Measurements from ENCODE around the gene MTMR12. TPM values are rescaled to one million over a fixed set of nuclear protein-coding genes. Genes with fewer than 3 reads are reported as not detected.
A peak's percentile ranks its signal among the peaks of the same experiment; 100 is the strongest.

MTMR12 gene
- total and polyA plus RNA-seq, 2 of the 13 experiments (the other 11 are each of a cell fraction or from before 2014, with no cell fraction given): 23.4 to 36.6 TPM

DNA sequence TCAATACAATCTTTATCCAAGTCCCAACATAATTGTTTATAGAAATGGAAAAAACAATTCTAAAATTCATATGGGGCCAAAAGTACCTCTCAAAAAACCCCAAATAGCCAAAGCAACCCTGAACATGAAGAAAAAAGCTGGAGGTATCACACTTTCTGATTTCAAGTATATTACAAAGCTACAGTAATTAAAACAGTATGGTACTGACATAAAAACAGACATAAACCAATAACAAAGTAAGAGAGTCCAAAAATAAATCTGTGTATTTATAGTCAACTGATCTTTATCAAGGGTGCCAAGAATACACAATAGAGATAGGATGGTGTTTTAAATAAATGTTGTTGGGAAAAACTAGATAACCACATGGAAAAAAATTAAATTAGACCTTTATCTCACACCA, 125.1 kb downstream of the MTMR12 start:
- Histone ChIP-seq H3K9me3 (ENCODE audit: low read length) (peaks cover 6% of the 10 kb centered on the region; the same call in 1 of the 2 replicates), H3K27me3 (ENCODE audit: control insufficient read depth in 1 of 2, insufficient read depth in 2 of 2, low read length in 2 of 2) (no peaks in the 10 kb centered on the region), H3K4me3 (replicated peaks in 1 of 3; ENCODE audit: insufficient read depth in 1 of 3, low read depth in 2 of 3, low read length in 3 of 3) (no peak overlapping the region), H3K4me2 (ENCODE audit: low read depth, low read length) (no peak overlapping the region), H3K27ac (ENCODE audit: extremely low read length, insufficient read depth, low read length) (no peak overlapping the region), H3K36me3 (replicated peaks in 1 of 2; ENCODE audit: control insufficient read depth in 1 of 2, insufficient read depth in 2 of 2, low read length in 2 of 2) (no peaks in the 10 kb centered on the region), H2AFZ (ENCODE audit: low read length) (no peak overlapping the region), H3K79me2 (ENCODE audit: insufficient read depth, low read length) (no peaks in the 10 kb centered on the region), H3K9ac (ENCODE audit: insufficient read depth, low read depth, low read length) (no peak overlapping the region), H3K4me1 (ENCODE audit: insufficient read depth, low read length) (peaks cover 4% of the 10 kb centered on the region; the same call in 1 of the 2 replicates), H4K20me1 (ENCODE audit: insufficient read depth, low read length) (no peaks in the 10 kb centered on the region)
- TF ChIP-seq MZF1 (CRISPR knock-in tag; IDR thresholded peaks at IDR 0.05; ENCODE audit: borderline replicate concordance): no peak
- no peak for TF ChIP-seq ZNF790 (CRISPR knock-in tag; IDR thresholded peaks at IDR 0.05; ENCODE audit: borderline replicate concordance)
- TF ChIP-seq, protein P1, sequence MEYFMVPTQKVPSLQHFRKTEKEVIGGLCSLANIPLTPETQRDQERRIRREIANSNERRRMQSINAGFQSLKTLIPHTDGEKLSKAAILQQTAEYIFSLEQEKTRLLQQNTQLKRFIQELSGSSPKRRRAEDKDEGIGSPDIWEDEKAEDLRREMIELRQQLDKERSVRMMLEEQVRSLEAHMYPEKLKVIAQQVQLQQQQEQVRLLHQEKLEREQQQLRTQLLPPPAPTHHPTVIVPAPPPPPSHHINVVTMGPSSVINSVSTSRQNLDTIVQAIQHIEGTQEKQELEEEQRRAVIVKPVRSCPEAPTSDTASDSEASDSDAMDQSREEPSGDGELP (IDR thresholded peaks at IDR 0.05; ENCODE audit: borderline replicate concordance, low read depth): no peak
- TF ChIP-seq CHD4 (IDR thresholded peaks at IDR 0.05; ENCODE audit: borderline replicate concordance, low read length): peak; percentile 97; the same call in 1 of the 2 replicates
- TF ChIP-seq, protein P2, sequence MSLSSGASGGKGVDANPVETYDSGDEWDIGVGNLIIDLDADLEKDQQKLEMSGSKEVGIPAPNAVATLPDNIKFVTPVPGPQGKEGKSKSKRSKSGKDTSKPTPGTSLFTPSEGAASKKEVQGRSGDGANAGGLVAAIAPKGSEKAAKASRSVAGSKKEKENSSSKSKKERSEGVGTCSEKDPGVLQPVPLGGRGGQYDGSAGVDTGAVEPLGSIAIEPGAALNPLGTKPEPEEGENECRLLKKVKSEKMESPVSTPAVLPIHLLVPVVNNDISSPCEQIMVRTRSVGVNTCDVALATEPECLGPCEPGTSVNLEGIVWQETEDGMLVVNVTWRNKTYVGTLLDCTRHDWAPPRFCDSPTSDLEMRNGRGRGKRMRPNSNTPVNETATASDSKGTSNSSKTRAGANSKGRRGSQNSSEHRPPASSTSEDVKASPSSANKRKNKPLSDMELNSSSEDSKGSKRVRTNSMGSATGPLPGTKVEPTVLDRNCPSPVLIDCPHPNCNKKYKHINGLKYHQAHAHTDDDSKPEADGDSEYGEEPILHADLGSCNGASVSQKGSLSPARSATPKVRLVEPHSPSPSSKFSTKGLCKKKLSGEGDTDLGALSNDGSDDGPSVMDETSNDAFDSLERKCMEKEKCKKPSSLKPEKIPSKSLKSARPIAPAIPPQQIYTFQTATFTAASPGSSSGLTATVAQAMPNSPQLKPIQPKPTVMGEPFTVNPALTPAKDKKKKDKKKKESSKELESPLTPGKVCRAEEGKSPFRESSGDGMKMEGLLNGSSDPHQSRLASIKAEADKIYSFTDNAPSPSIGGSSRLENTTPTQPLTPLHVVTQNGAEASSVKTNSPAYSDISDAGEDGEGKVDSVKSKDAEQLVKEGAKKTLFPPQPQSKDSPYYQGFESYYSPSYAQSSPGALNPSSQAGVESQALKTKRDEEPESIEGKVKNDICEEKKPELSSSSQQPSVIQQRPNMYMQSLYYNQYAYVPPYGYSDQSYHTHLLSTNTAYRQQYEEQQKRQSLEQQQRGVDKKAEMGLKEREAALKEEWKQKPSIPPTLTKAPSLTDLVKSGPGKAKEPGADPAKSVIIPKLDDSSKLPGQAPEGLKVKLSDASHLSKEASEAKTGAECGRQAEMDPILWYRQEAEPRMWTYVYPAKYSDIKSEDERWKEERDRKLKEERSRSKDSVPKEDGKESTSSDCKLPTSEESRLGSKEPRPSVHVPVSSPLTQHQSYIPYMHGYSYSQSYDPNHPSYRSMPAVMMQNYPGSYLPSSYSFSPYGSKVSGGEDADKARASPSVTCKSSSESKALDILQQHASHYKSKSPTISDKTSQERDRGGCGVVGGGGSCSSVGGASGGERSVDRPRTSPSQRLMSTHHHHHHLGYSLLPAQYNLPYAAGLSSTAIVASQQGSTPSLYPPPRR (CRISPR knock-in tag; IDR thresholded peaks at IDR 0.05; ENCODE audit: borderline replicate concordance): no peak
- no peak for TF ChIP-seq ZNF207 (IDR thresholded peaks at IDR 0.05; ENCODE audit: borderline replicate concordance)
- TF ChIP-seq, protein P3, sequence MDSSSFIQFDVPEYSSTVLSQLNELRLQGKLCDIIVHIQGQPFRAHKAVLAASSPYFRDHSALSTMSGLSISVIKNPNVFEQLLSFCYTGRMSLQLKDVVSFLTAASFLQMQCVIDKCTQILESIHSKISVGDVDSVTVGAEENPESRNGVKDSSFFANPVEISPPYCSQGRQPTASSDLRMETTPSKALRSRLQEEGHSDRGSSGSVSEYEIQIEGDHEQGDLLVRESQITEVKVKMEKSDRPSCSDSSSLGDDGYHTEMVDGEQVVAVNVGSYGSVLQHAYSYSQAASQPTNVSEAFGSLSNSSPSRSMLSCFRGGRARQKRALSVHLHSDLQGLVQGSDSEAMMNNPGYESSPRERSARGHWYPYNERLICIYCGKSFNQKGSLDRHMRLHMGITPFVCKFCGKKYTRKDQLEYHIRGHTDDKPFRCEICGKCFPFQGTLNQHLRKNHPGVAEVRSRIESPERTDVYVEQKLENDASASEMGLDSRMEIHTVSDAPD (CRISPR knock-in tag; IDR thresholded peaks at IDR 0.05): no peak
- no peak for ATAC-seq
- POLR2A ChIA-PET: no interaction called here
- peak; percentile 4 for FAIRE-seq
- no peak for DNase-seq (ENCODE audit: low spot score)
- CTCF ChIA-PET (ENCODE audit: low intra/inter-chr PET ratio, low total read pairs): no interaction called here
- in situ Hi-C loops (cut with HindIII; ENCODE audit: extremely low pct_ligation_motif_present, low pct_unique_long_range_greater_than_20kb) (no loop called here), intact Hi-C loops (cut with micrococcal nuclease; ENCODE audit: unreplicated experiment) (no loop called here)
- no TSS peak for BruUV-seq (replicated peaks)

Data from HepG2 (cell line).